Measurements from ENCODE around the gene DEFB131A. TPM values are rescaled to one million over a fixed set of nuclear protein-coding genes. Genes with fewer than 3 reads are reported as not detected.
"Not testable (repeated sequence)": the region's sequence is repeated elsewhere in the genome, so short reads cannot be mapped to it uniquely, and the experiment has no call there.

Gene DEFB131A, protein sequence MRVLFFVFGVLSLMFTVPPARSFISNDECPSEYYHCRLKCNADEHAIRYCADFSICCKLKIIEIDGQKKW
- not detected in 2 replicates for total RNA-seq
- polyA plus RNA-seq = not detected in 2 replicates

DNA sequence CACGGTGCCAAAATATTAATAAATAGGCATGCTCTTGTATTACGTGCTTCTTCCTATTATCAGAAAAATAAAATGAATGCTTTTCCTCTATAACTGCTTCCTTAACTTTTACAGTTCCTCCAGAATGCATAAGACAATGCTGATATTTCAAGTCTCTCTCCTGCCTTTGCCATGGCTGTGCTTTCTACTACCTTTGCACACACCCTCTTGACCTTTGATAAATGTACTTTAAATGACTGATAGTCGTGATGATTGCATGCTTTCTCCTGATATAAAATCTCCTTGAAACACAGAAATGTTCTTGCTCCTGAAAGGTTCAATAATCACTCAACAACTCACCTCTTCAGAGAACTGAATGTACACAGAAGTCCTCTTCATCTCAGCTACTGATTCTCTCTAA, at the start of gene DEFB131A:
DEFB131A (plus strand) TSS at position 301 of the 400 bp plus-strand sequence. CDS start 120 bp downstream, outside the sequence.
- not testable (repeated sequence) for H3K4me1 ChIP-seq (ENCODE audit: low read depth); H3K36me3 ChIP-seq; DNase-seq (ENCODE audit: low read depth in 1 of 2, low spot score in 1 of 2); H3K27ac ChIP-seq; H3K4me3 ChIP-seq; H3K9me3 ChIP-seq (ENCODE audit: low read depth); H3K27me3 ChIP-seq

- H3K27ac ChIP-seq; H3K27me3 ChIP-seq; H3K36me3 ChIP-seq; H3K4me1 ChIP-seq (ENCODE audit: low read depth); H3K4me3 ChIP-seq; DNase-seq (ENCODE audit: low read depth in 1 of 2, low spot score in 1 of 2); H3K9me3 ChIP-seq (ENCODE audit: low read depth): not testable (repeated sequence)
Measured at GRCh38 chr4:9405774-9406173, 38.4 kb upstream of the DEFB131A start.

DNA sequence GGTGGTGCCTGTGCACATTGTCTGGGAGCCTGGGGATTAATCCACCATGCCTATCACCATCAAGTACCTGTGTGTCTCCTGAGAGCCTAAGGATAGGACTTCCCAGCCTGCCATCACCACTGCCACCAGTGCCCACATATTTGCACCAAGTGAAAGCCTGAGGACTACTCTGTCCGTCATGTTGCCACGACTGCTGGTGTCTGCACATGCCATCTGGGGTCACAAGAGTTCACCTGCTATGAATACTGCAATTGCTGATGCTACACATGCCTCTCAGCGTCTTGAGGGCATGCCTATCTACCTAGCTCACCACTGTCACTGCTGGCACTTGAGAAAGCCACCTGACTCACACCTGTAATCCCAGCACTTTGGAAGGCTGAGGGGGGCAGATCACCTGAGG, 37.7 kb upstream of the DEFB131A start:
- not testable (repeated sequence) for H3K4me3 ChIP-seq; H3K9me3 ChIP-seq (ENCODE audit: low read depth); H3K27me3 ChIP-seq; H3K36me3 ChIP-seq; H3K4me1 ChIP-seq (ENCODE audit: low read depth); H3K27ac ChIP-seq; DNase-seq (ENCODE audit: low read depth in 1 of 2, low spot score in 1 of 2)

GRCh38 chr4:9409793-9410192, 34.4 kb upstream of the DEFB131A start:
- no peaks in the 10 kb centered on the region for H3K36me3 ChIP-seq
- no peaks in the 10 kb centered on the region for H3K9me3 ChIP-seq (ENCODE audit: low read depth)
- H3K27ac ChIP-seq = no peak overlapping the region
- TF ChIP-seq, protein P1, sequence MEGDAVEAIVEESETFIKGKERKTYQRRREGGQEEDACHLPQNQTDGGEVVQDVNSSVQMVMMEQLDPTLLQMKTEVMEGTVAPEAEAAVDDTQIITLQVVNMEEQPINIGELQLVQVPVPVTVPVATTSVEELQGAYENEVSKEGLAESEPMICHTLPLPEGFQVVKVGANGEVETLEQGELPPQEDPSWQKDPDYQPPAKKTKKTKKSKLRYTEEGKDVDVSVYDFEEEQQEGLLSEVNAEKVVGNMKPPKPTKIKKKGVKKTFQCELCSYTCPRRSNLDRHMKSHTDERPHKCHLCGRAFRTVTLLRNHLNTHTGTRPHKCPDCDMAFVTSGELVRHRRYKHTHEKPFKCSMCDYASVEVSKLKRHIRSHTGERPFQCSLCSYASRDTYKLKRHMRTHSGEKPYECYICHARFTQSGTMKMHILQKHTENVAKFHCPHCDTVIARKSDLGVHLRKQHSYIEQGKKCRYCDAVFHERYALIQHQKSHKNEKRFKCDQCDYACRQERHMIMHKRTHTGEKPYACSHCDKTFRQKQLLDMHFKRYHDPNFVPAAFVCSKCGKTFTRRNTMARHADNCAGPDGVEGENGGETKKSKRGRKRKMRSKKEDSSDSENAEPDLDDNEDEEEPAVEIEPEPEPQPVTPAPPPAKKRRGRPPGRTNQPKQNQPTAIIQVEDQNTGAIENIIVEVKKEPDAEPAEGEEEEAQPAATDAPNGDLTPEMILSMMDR (IDR thresholded peaks at IDR 0.05; ENCODE audit: low read depth, low read length) = no peak
- no peaks in the 10 kb centered on the region for H3K4me1 ChIP-seq (ENCODE audit: low read depth)
- no peak overlapping the region for H3K4me3 ChIP-seq
- H3K27me3 ChIP-seq = no peaks in the 10 kb centered on the region
- no peak for DNase-seq (ENCODE audit: low read depth in 1 of 2, low spot score in 1 of 2)

- not testable (repeated sequence) for H3K36me3 ChIP-seq; H3K27me3 ChIP-seq; H3K4me3 ChIP-seq; H3K27ac ChIP-seq; H3K4me1 ChIP-seq (ENCODE audit: low read depth); DNase-seq (ENCODE audit: low read depth in 1 of 2, low spot score in 1 of 2); H3K9me3 ChIP-seq (ENCODE audit: low read depth)
Measured at GRCh38 chr4:9421884-9422455, 22.2 kb upstream of the DEFB131A start.

DNA sequence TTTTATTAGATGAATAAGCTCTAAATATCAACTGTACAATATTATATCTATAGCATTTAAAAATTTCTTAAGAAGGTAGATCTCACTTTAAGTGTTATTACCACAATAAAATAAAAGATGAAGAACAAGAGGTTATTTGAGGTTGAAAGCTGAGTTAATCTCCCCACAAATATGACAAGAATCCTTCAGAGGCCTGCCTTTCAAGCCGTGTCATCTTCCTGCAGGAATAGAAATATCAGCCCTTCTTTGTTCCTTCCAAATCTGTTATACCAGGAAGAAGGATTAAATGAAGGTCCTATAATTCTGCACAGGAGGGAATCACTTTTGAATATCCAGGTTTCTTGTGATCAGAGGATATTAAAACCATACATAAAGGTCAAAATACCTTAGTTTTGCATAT, 18.3 kb upstream of the DEFB131A start:
- not testable (repeated sequence) for DNase-seq (ENCODE audit: low read depth in 1 of 2, low spot score in 1 of 2); H3K27me3 ChIP-seq; H3K36me3 ChIP-seq; H3K9me3 ChIP-seq (ENCODE audit: low read depth); H3K27ac ChIP-seq; H3K4me3 ChIP-seq; H3K4me1 ChIP-seq (ENCODE audit: low read depth)

GRCh38 chr4:9430061-9430460, 14.2 kb upstream of the DEFB131A start:
- not testable (repeated sequence) for H3K27ac ChIP-seq; DNase-seq (ENCODE audit: low read depth in 1 of 2, low spot score in 1 of 2); H3K27me3 ChIP-seq; H3K36me3 ChIP-seq; H3K9me3 ChIP-seq (ENCODE audit: low read depth); H3K4me3 ChIP-seq; H3K4me1 ChIP-seq (ENCODE audit: low read depth)

- not testable (repeated sequence) for H3K36me3 ChIP-seq; H3K27me3 ChIP-seq; DNase-seq (ENCODE audit: low read depth in 1 of 2, low spot score in 1 of 2); H3K27ac ChIP-seq; H3K4me3 ChIP-seq; H3K9me3 ChIP-seq (ENCODE audit: low read depth); H3K4me1 ChIP-seq (ENCODE audit: low read depth)
Measured at GRCh38 chr4:9433320-9433719, 10.9 kb upstream of the DEFB131A start.

GRCh38 chr4:9436728-9437127, 7.5 kb upstream of the DEFB131A start:
- not testable (repeated sequence) for DNase-seq (ENCODE audit: low read depth in 1 of 2, low spot score in 1 of 2); H3K36me3 ChIP-seq; H3K27me3 ChIP-seq; H3K4me3 ChIP-seq; H3K9me3 ChIP-seq (ENCODE audit: low read depth); H3K4me1 ChIP-seq (ENCODE audit: low read depth); H3K27ac ChIP-seq

GRCh38 chr4:9442355-9442754, 1.9 kb upstream of the DEFB131A start:
- H3K4me3 ChIP-seq; H3K27me3 ChIP-seq; H3K27ac ChIP-seq; H3K4me1 ChIP-seq (ENCODE audit: low read depth); H3K36me3 ChIP-seq; DNase-seq (ENCODE audit: low read depth in 1 of 2, low spot score in 1 of 2); H3K9me3 ChIP-seq (ENCODE audit: low read depth): not testable (repeated sequence)

- H3K4me3 ChIP-seq; H3K9me3 ChIP-seq (ENCODE audit: low read depth); H3K27me3 ChIP-seq; H3K4me1 ChIP-seq (ENCODE audit: low read depth); H3K36me3 ChIP-seq; DNase-seq (ENCODE audit: low read depth in 1 of 2, low spot score in 1 of 2); H3K27ac ChIP-seq: not testable (repeated sequence)
Measured at GRCh38 chr4:9444681-9445080, 467 bp downstream of the DEFB131A start.

DNA sequence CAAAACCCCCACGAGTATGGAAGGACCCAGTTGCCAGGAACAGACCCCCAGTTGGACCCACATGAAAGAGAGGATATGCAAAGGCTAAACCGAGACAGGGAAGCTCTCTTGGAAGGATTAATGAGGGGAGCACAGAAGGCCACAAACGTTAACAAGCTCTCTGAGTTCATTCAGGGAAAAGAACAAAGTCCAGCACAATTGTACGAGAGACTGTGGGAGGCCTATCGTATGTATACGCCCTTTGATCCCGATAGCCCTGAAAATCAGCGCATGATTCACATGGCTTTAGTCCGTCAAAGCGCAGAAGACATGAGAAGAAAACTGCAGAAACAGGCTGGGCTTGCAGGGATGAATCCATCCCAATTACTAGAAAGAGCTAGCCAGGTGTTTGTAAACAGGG, 8.0 kb downstream of the DEFB131A start:
- H3K27ac ChIP-seq; DNase-seq (ENCODE audit: low read depth in 1 of 2, low spot score in 1 of 2); H3K4me3 ChIP-seq; H3K36me3 ChIP-seq; H3K27me3 ChIP-seq; H3K4me1 ChIP-seq (ENCODE audit: low read depth); H3K9me3 ChIP-seq (ENCODE audit: low read depth): not testable (repeated sequence)

GRCh38 chr4:9454284-9454683, 10.1 kb downstream of the DEFB131A start:
- not testable (repeated sequence) for DNase-seq (ENCODE audit: low read depth in 1 of 2, low spot score in 1 of 2); H3K9me3 ChIP-seq (ENCODE audit: low read depth); H3K4me1 ChIP-seq (ENCODE audit: low read depth)

GRCh38 chr4:9455046-9455445, 10.8 kb downstream of the DEFB131A start:
- not testable (repeated sequence) for H3K9me3 ChIP-seq (ENCODE audit: low read depth); H3K27ac ChIP-seq; H3K4me1 ChIP-seq (ENCODE audit: low read depth); H3K27me3 ChIP-seq; H3K36me3 ChIP-seq; H3K4me3 ChIP-seq; DNase-seq (ENCODE audit: low read depth in 1 of 2, low spot score in 1 of 2)

More at GRCh38 chr4:9454284-9454683, 10.1 kb downstream of the DEFB131A start:
- H3K27ac ChIP-seq, H3K27me3 ChIP-seq, H3K4me3 ChIP-seq, H3K36me3 ChIP-seq: not testable (repeated sequence)
